ENCODE measurements around the gene TSPAN16.

The TSPAN16 gene

GRCh38 chr19:11296264-11296663 is 304 bp downstream of the TSPAN16 start:
- 67% methylated on average over 7 of the region's 7 CpGs for WGBS
- no peak overlapping the region for H2AK5ac ChIP-seq (ENCODE audit: low read length, severe bottlenecking)

GRCh38 chr19:11299946-11300810 is 4.2 kb downstream of the TSPAN16 start:
- no peak for DNase-seq
- Histone ChIP-seq H3K4me2 (ENCODE audit: low read length, poor library complexity, severe bottlenecking) (no peak overlapping the region), H3K27ac (ENCODE audit: low read length, poor library complexity, severe bottlenecking) (no peak overlapping the region), H3K14ac (ENCODE audit: low read length in 2 of 2) (no peak overlapping the region), H3K4me1 (ENCODE audit: control insufficient read depth, insufficient read depth, low read depth, low read length) (no peaks in the 10 kb centered on the region), H3K4ac (ENCODE audit: low read depth in 1 of 2, low read length in 2 of 2) (no peak overlapping the region), H2AFZ (ENCODE audit: low read depth, low read length) (no peak overlapping the region), H3K23ac (ENCODE audit: low read length in 2 of 2) (no peak overlapping the region), H3K9me3 (ENCODE audit: control insufficient read depth, low read length) (no peaks in the 10 kb centered on the region), H4K91ac (ENCODE audit: low read length) (peak overlapping the region; percentile 34), H2BK5ac (ENCODE audit: low read depth, low read length, poor library complexity, severe bottlenecking) (no peak overlapping the region), H3K36me3 (ENCODE audit: control insufficient read depth in 1 of 2, insufficient read depth in 2 of 2, low read depth in 1 of 2, low read length in 2 of 2) (no peaks in the 10 kb centered on the region), H3K18ac (ENCODE audit: low read depth in 1 of 2, low read length in 2 of 2) (no peak overlapping the region), H2BK120ac (ENCODE audit: low read depth, low read length) (no peak overlapping the region), H3K9ac (ENCODE audit: low read length) (no peak overlapping the region), H3K27me3 (ENCODE audit: control insufficient read depth in 1 of 2, insufficient read depth in 1 of 2, low read length in 2 of 2) (peaks cover 19 to 22% of the 10 kb centered on the region in 2 experiments), H2BK12ac (ENCODE audit: low read length in 2 of 2) (no peak overlapping the region), H2AK5ac (ENCODE audit: low read length, severe bottlenecking) (no peak overlapping the region), H3K79me1 (replicated peaks; ENCODE audit: low read length, poor library complexity, severe bottlenecking) (no peaks in the 10 kb centered on the region), H3K4me3 (ENCODE audit: insufficient read depth in 1 of 2, low read depth in 1 of 2, low read length in 2 of 2) (no peak overlapping the region), H2BK15ac (ENCODE audit: low read depth, poor library complexity, severe bottlenecking) (no peak overlapping the region), H4K8ac (ENCODE audit: low read length) (no peak overlapping the region)
- 98% methylated on average over 5 of the region's 8 CpGs for WGBS

More at GRCh38 chr19:11296264-11296663, 304 bp downstream of the TSPAN16 start:
- H2AFZ ChIP-seq (ENCODE audit: low read depth, low read length) = no peak overlapping the region
- H3K4me1 ChIP-seq (ENCODE audit: control insufficient read depth, insufficient read depth, low read depth, low read length) = peaks cover 2% of the 10 kb centered on the region
- no peak overlapping the region for H2BK15ac ChIP-seq (ENCODE audit: low read depth, poor library complexity, severe bottlenecking)
- H4K91ac ChIP-seq (ENCODE audit: low read length) = no peak overlapping the region
- peak overlapping the region in 1 of 2 experiments; percentile 29 for H2BK12ac ChIP-seq (ENCODE audit: low read length in 2 of 2)
- DNase-seq = no peak
- no peak overlapping the region for H3K18ac ChIP-seq (ENCODE audit: low read depth in 1 of 2, low read length in 2 of 2)
- H3K4me3 ChIP-seq (ENCODE audit: insufficient read depth in 1 of 2, low read depth in 1 of 2, low read length in 2 of 2) = no peak overlapping the region
- no peak overlapping the region for H3K4ac ChIP-seq (ENCODE audit: low read depth in 1 of 2, low read length in 2 of 2)
- no peak overlapping the region for H4K8ac ChIP-seq (ENCODE audit: low read length)
- no peaks in the 10 kb centered on the region for H3K36me3 ChIP-seq (ENCODE audit: control insufficient read depth in 1 of 2, insufficient read depth in 2 of 2, low read depth in 1 of 2, low read length in 2 of 2)
- H3K4me2 ChIP-seq (ENCODE audit: low read length, poor library complexity, severe bottlenecking) = no peak overlapping the region
- no peak overlapping the region for H3K23ac ChIP-seq (ENCODE audit: low read length in 2 of 2)
- H3K27me3 ChIP-seq (ENCODE audit: control insufficient read depth in 1 of 2, insufficient read depth in 1 of 2, low read length in 2 of 2) = peaks cover 14 to 17% of the 10 kb centered on the region in 2 experiments
- H3K14ac ChIP-seq (ENCODE audit: low read length in 2 of 2) = no peak overlapping the region
- no peak overlapping the region for H3K27ac ChIP-seq (ENCODE audit: low read length, poor library complexity, severe bottlenecking)
- no peaks in the 10 kb centered on the region for H3K79me1 ChIP-seq (replicated peaks; ENCODE audit: low read length, poor library complexity, severe bottlenecking)
- H2BK5ac ChIP-seq (ENCODE audit: low read depth, low read length, poor library complexity, severe bottlenecking) = no peak overlapping the region
- H3K9me3 ChIP-seq (ENCODE audit: control insufficient read depth, low read length) = no peaks in the 10 kb centered on the region
- H2BK120ac ChIP-seq (ENCODE audit: low read depth, low read length) = no peak overlapping the region
- no peak overlapping the region for H3K9ac ChIP-seq (ENCODE audit: low read length)

GRCh38 chr19:11300811-11301120 is 4.8 kb downstream of the TSPAN16 start:
- H3K4me3 ChIP-seq (ENCODE audit: insufficient read depth in 1 of 2, low read depth in 1 of 2, low read length in 2 of 2) = no peak overlapping the region
- H3K27me3 ChIP-seq (ENCODE audit: control insufficient read depth in 1 of 2, insufficient read depth in 1 of 2, low read length in 2 of 2) = peaks cover 19 to 24% of the 10 kb centered on the region in 2 experiments
- no peak overlapping the region for H2BK12ac ChIP-seq (ENCODE audit: low read length in 2 of 2)
- H3K23ac ChIP-seq (ENCODE audit: low read length in 2 of 2) = no peak overlapping the region
- no peak overlapping the region for H4K8ac ChIP-seq (ENCODE audit: low read length)
- H2BK120ac ChIP-seq (ENCODE audit: low read depth, low read length) = no peak overlapping the region
- DNase-seq = no peak
- H3K36me3 ChIP-seq (ENCODE audit: control insufficient read depth in 1 of 2, insufficient read depth in 2 of 2, low read depth in 1 of 2, low read length in 2 of 2) = no peaks in the 10 kb centered on the region
- no peak overlapping the region for H3K14ac ChIP-seq (ENCODE audit: low read length in 2 of 2)
- H2AFZ ChIP-seq (ENCODE audit: low read depth, low read length) = no peak overlapping the region
- H2BK5ac ChIP-seq (ENCODE audit: low read depth, low read length, poor library complexity, severe bottlenecking) = no peak overlapping the region
- H2AK5ac ChIP-seq (ENCODE audit: low read length, severe bottlenecking) = no peak overlapping the region
- H4K91ac ChIP-seq (ENCODE audit: low read length) = peak overlapping the region; percentile 34
- H3K18ac ChIP-seq (ENCODE audit: low read depth in 1 of 2, low read length in 2 of 2) = no peak overlapping the region
- H3K9me3 ChIP-seq (ENCODE audit: control insufficient read depth, low read length) = no peaks in the 10 kb centered on the region
- H3K79me1 ChIP-seq (replicated peaks; ENCODE audit: low read length, poor library complexity, severe bottlenecking) = no peaks in the 10 kb centered on the region
- WGBS = 96% methylated on average over 7 of the region's 11 CpGs
- H3K4ac ChIP-seq (ENCODE audit: low read depth in 1 of 2, low read length in 2 of 2) = no peak overlapping the region
- H3K4me1 ChIP-seq (ENCODE audit: control insufficient read depth, insufficient read depth, low read depth, low read length) = no peaks in the 10 kb centered on the region
- no peak overlapping the region for H3K27ac ChIP-seq (ENCODE audit: low read length, poor library complexity, severe bottlenecking)
- no peak overlapping the region for H3K9ac ChIP-seq (ENCODE audit: low read length)
- H3K4me2 ChIP-seq (ENCODE audit: low read length, poor library complexity, severe bottlenecking) = no peak overlapping the region
- H2BK15ac ChIP-seq (ENCODE audit: low read depth, poor library complexity, severe bottlenecking) = no peak overlapping the region

GRCh38 chr19:11304936-11305335 is 9.0 kb downstream of the TSPAN16 start:
- no peak overlapping the region for H3K4me2 ChIP-seq (ENCODE audit: low read length, poor library complexity, severe bottlenecking)
- H3K9me3 ChIP-seq (ENCODE audit: control insufficient read depth, low read length) = no peaks in the 10 kb centered on the region
- no peak overlapping the region for H3K23ac ChIP-seq (ENCODE audit: low read length in 2 of 2)
- H3K4me1 ChIP-seq (ENCODE audit: control insufficient read depth, insufficient read depth, low read depth, low read length) = no peaks in the 10 kb centered on the region
- no peak overlapping the region for H2BK15ac ChIP-seq (ENCODE audit: low read depth, poor library complexity, severe bottlenecking)
- peaks cover 14 to 32% of the 10 kb centered on the region in 2 experiments for H3K27me3 ChIP-seq (ENCODE audit: control insufficient read depth in 1 of 2, insufficient read depth in 1 of 2, low read length in 2 of 2)
- no peaks in the 10 kb centered on the region for H3K36me3 ChIP-seq (ENCODE audit: control insufficient read depth in 1 of 2, insufficient read depth in 2 of 2, low read depth in 1 of 2, low read length in 2 of 2)
- no peaks in the 10 kb centered on the region for H3K79me1 ChIP-seq (replicated peaks; ENCODE audit: low read length, poor library complexity, severe bottlenecking)
- H3K4me3 ChIP-seq (ENCODE audit: insufficient read depth in 1 of 2, low read depth in 1 of 2, low read length in 2 of 2) = no peak overlapping the region
- no peak overlapping the region for H2BK12ac ChIP-seq (ENCODE audit: low read length in 2 of 2)
- 85% methylated on average over 5 of the region's 5 CpGs for WGBS
- H4K8ac ChIP-seq (ENCODE audit: low read length) = no peak overlapping the region
- H2BK5ac ChIP-seq (ENCODE audit: low read depth, low read length, poor library complexity, severe bottlenecking) = no peak overlapping the region
- no peak overlapping the region for H3K9ac ChIP-seq (ENCODE audit: low read length)
- H4K91ac ChIP-seq (ENCODE audit: low read length) = no peak overlapping the region
- no peak overlapping the region for H2BK120ac ChIP-seq (ENCODE audit: low read depth, low read length)
- DNase-seq = no peak
- H3K27ac ChIP-seq (ENCODE audit: low read length, poor library complexity, severe bottlenecking) = no peak overlapping the region
- H3K18ac ChIP-seq (ENCODE audit: low read depth in 1 of 2, low read length in 2 of 2) = no peak overlapping the region
- no peak overlapping the region for H2AK5ac ChIP-seq (ENCODE audit: low read length, severe bottlenecking)
- no peak overlapping the region for H3K4ac ChIP-seq (ENCODE audit: low read depth in 1 of 2, low read length in 2 of 2)
- H2AFZ ChIP-seq (ENCODE audit: low read depth, low read length) = no peak overlapping the region
- no peak overlapping the region for H3K14ac ChIP-seq (ENCODE audit: low read length in 2 of 2)
